DOHH2 (cell line): ENCODE data around the gene SIDT2.
"Not testable (repeated sequence)": the region's sequence is repeated elsewhere in the genome, so short reads cannot be mapped to it uniquely, and the experiment has no call there.

Experiments
- H3F3A ChIP-seq: fragments of 200-600 bp; sonication (generic), shearing (Covaris generic); 2 replicates; pipeline ENCODE4 v1.6.0; 2016; ENCODE audit warnings: antibody characterized with exemption, mild to moderate bottlenecking; ENCODE audit not compliant: control insufficient read depth, insufficient read depth
- H3K27ac ChIP-seq: fragments of 200-600 bp; sonication (generic); 2 replicates; pipeline ENCODE4 v1.5.1; 2014; ENCODE audit warnings: low read depth, mild to moderate bottlenecking, low read length, moderate library complexity
- H3K27me3 ChIP-seq: fragments of 200-600 bp; sonication (generic); 2 replicates; pipeline ENCODE4 v1.6.1; 2014; ENCODE audit warnings: mild to moderate bottlenecking, low read length, mixed read lengths; ENCODE audit not compliant: control insufficient read depth
- H3K36me3 ChIP-seq: fragments of 200-600 bp; sonication (generic); 2 replicates; pipeline ENCODE4 v1.6.1; 2014; ENCODE audit warnings: mild to moderate bottlenecking, low read length, moderate library complexity, mixed read lengths; ENCODE audit not compliant: control insufficient read depth
- H3K4me1 ChIP-seq: fragments of 200-600 bp; sonication (generic); 2 replicates; pipeline ENCODE4 v1.6.1; 2014; ENCODE audit warnings: mild to moderate bottlenecking, low read length, mixed read lengths; ENCODE audit not compliant: control insufficient read depth
- H3K4me2 ChIP-seq: fragments of 200-600 bp; sonication (generic); 2 replicates; pipeline ENCODE4 v1.6.0; 2014; ENCODE audit warnings: mild to moderate bottlenecking, low read length, moderate library complexity
- H3K4me3 ChIP-seq: fragments of 200-600 bp; sonication (generic); 2 replicates; pipeline ENCODE4 v1.5.1; 2014; ENCODE audit warnings: mild to moderate bottlenecking, low read length, mixed read lengths
- H3K79me2 ChIP-seq: fragments of 200-600 bp; sonication (generic); 2 replicates; pipeline ENCODE4 v1.6.1; 2014; ENCODE audit warnings: mild to moderate bottlenecking, low read length, mixed read lengths; ENCODE audit not compliant: control insufficient read depth
- H3K9me2 ChIP-seq: fragments of 200-600 bp; sonication (generic); replicated peaks from 2 replicates; pipeline ENCODE4 v1.6.1; 2014; ENCODE audit warnings: mild to moderate bottlenecking, low read length, mixed read lengths; ENCODE audit not compliant: control insufficient read depth
- H3K9me3 ChIP-seq: fragments of 200-600 bp; sonication (generic); 2 replicates; pipeline ENCODE4 v1.6.1; 2014; ENCODE audit warnings: antibody characterized with exemption, low read length, mixed read lengths; ENCODE audit not compliant: control insufficient read depth, insufficient read depth
- H4K20me1 ChIP-seq: fragments of 200-600 bp; sonication (generic); 2 replicates; pipeline ENCODE4 v1.6.0; 2014; ENCODE audit warnings: low read depth, mild to moderate bottlenecking, antibody characterized with exemption, low read length, moderate library complexity; ENCODE audit not compliant: control insufficient read depth, insufficient read depth
- CTCF ChIP-seq: fragments of 200-600 bp; sonication (generic); IDR thresholded peaks from one replicate; pipeline ENCODE4 v1.5.1; 2014; ENCODE audit warnings: antibody characterized with exemption, mild to moderate bottlenecking, low read depth, low read length; ENCODE audit not compliant: poor library complexity, severe bottlenecking
- EZH2phosphoT487 ChIP-seq: fragments of 200-600 bp; sonication (generic); IDR thresholded peaks from 2 replicates; pipeline ENCODE4 v1.6.1; 2017; ENCODE audit warnings: borderline replicate concordance, mild to moderate bottlenecking, antibody characterized with exemption, low read length, moderate library complexity, mixed read lengths

Gene SIDT2

DNA sequence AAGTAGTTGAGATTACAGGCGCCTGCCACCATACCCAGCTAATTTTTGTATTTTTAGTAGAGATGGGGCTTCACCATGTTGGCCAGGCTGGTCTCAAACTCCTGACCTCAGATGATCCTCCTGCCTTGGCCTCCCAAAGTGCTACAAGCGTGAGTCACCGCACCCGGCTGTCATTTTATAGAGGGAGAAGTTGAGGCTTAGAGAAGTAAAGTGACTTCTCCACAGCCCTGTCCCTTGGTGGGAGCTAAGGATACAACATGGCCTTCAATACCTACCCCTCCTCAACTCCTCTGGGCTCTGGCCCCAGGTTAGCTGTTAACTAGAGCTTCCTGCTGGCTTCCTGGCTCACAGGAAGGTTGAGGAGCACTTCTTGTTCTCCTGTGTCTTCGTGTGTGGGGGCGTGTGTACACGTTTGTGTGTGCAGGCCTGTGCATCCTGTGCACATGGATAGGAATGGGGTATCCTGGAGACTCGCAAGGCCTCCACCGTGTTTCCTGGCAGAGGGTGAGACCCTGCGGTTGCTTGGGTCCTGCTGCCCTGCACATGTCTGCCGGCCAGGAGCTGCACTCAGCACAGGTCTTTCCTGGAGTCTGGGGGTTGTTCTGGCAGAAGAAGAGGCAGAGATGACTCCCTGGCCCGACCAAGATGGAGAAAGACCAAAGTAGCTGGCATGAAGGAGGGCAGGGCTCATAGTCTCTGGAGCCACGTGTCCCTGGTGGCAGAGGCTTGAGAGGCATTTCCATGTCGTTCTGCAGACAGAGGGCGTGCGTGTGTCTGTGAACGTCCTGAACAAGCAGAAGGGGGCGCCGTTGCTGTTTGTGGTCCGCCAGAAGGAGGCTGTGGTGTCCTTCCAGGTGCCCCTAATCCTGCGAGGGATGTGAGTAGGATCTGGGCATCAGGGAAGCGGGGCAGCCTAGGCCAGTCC is 2.4 kb downstream of the SIDT2 start:
- H3K27ac ChIP-seq, result no peak overlapping the region
- H3K4me2 ChIP-seq, result peak overlapping the region; percentile 98
- H3K9me3 ChIP-seq, result no peaks in the 10 kb centered on the region
- H3K4me1 ChIP-seq, result peaks cover 42% of the 10 kb centered on the region
- peak overlapping the region; percentile 46 for H3K4me3 ChIP-seq
- H4K20me1 ChIP-seq, result no peaks in the 10 kb centered on the region
- peaks cover 6% of the 10 kb centered on the region; the same call in 1 of the 2 replicates for H3F3A ChIP-seq
- H3K9me2 ChIP-seq, result no peaks in the 10 kb centered on the region
- H3K36me3 ChIP-seq, result 0 out of 2 replicates have a peak, but pooled peaks cover 8% of the 10 kb centered on the region
- TF ChIP-seq EZH2phosphoT487, result no peak
- TF ChIP-seq CTCF, result peak; percentile 91
- peaks cover 3% of the 10 kb centered on the region; the same call in 1 of the 2 replicates for H3K79me2 ChIP-seq
- H3K27me3 ChIP-seq, result no peaks in the 10 kb centered on the region

DNA sequence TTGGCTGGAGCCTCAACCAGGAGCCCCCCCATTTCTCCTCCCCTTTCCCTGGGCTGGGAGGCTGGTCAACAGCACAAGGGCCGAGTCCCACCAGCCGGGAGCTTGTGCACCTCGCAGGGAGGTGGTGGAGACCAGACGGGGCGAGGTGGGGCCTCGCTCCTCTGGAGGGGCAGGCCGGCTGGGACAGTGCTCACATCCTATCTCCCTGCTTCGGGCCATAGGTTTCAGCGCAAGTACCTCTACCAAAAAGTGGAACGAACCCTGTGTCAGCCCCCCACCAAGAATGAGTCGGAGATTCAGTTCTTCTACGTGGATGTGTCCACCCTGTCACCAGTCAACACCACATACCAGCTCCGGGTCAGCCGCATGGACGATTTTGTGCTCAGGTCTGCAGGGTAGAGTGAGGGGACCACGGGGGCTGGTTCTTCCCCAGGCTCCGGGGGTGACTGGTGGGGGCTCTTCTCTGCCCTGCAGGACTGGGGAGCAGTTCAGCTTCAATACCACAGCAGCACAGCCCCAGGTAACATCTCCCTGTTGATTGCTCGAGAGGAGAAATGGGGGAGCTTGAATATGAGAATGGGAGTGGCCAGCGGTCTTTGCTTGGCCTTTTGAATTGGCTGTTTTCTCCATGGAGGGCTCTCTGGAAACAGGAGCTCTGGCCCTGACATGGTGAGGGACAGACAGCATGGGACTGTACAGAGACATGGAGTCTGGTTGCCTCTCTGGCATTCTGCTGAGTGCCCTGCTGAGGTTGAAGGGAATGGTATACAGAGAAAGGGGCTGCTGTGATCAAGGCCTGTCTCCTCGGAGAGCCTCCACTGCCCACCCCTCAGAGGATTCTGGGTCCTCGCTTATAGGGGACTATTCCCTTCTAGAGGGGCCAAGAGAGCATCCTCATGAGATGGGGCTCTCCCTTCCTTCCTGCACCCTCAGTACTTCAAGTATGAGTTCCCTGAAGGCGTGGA is 3.3 kb downstream of the SIDT2 start:
- H3K36me3 ChIP-seq, result 0 out of 2 replicates have a peak, but pooled peaks cover 8% of the 10 kb centered on the region
- TF ChIP-seq EZH2phosphoT487 (no peak), CTCF (no peak)
- peak overlapping the region; percentile 98; the same call in 1 of the 2 replicates for H3K4me2 ChIP-seq
- H3K4me3 ChIP-seq, result no peak overlapping the region
- no peaks in the 10 kb centered on the region for H3K27me3 ChIP-seq
- H3F3A ChIP-seq, result peaks cover 6% of the 10 kb centered on the region; the same call in 1 of the 2 replicates
- H4K20me1 ChIP-seq, result no peaks in the 10 kb centered on the region
- H3K4me1 ChIP-seq, result peaks cover 50% of the 10 kb centered on the region
- no peaks in the 10 kb centered on the region for H3K9me2 ChIP-seq
- H3K9me3 ChIP-seq, result no peaks in the 10 kb centered on the region
- no peak overlapping the region for H3K27ac ChIP-seq
- H3K79me2 ChIP-seq, result peaks cover 3% of the 10 kb centered on the region; the same call in 1 of the 2 replicates

DNA sequence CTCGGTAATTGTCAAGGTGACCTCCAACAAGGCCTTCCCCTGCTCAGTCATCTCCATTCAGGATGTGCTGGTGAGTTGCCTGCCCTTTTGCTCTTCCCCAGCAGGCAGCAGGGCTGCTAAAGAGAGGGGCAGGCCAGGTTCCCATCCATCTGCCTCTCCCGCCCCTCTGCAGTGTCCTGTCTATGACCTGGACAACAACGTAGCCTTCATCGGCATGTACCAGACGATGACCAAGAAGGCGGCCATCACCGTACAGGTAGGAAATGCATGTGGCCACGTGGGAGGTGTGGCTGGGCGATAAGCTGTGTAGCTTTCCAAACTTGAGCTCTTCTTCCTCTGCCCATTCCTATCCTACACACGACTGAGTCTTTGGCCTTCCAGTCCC is 4.0 kb downstream of the SIDT2 start:
- Histone ChIP-seq H3K4me3 (no peak overlapping the region), H3K27me3 (no peaks in the 10 kb centered on the region), H3F3A (peaks cover 4% of the 10 kb centered on the region; the same call in 1 of the 2 replicates), H3K27ac (no peak overlapping the region), H3K9me3 (no peaks in the 10 kb centered on the region), H4K20me1 (no peaks in the 10 kb centered on the region), H3K4me2 (no peak overlapping the region), H3K36me3 (0 out of 2 replicates have a peak, but pooled peaks cover 8% of the 10 kb centered on the region), H3K79me2 (peaks cover 3% of the 10 kb centered on the region; the same call in 1 of the 2 replicates), H3K9me2 (no peaks in the 10 kb centered on the region), H3K4me1 (peaks cover 50% of the 10 kb centered on the region)
- TF ChIP-seq CTCF (no peak), EZH2phosphoT487 (no peak)

DNA sequence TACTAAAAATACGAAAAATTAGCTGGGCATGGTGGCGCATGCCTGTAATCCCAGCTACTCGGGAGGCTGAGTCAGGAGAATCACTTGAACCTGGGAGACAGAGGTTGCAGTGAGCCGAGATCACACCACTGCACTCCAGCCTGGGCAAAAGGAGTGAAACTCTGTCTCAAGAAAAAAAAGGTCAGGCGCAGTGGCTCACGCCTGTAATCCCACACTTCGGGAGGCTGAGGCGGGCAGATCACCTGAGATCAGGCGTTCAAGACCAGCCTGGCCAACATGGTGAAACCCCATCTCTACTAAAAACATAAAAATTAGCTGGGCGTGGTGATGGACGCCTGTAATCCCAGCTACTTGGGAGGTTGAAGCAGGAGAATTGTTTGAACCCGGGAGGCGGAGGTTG is 4.6 kb downstream of the SIDT2 start:
- not testable (repeated sequence) for H3K27ac ChIP-seq, H3F3A ChIP-seq, H3K4me3 ChIP-seq, H3K9me3 ChIP-seq, H3K27me3 ChIP-seq, H3K4me2 ChIP-seq, H4K20me1 ChIP-seq, H3K79me2 ChIP-seq, H3K9me2 ChIP-seq, H3K36me3 ChIP-seq
- H3K4me1 ChIP-seq, result peaks cover 43% of the 10 kb centered on the region
